WTC11 (cell line): ENCODE measurements around the gene MTOR. TPM values are rescaled to one million over a fixed set of nuclear protein-coding genes. Genes with fewer than 3 reads are reported as not detected.

ENCODE experiments used
- ATAC-seq: fragments of 200-7000 bp; cut with Tn5 transposase; 2 replicates; pipeline ENCODE4 v1.10.0; 2021; ENCODE audit warnings: mild to moderate bottlenecking, moderate library complexity
- CTCF ChIA-PET: fragments of 300-600 bp; sonication (Branson Sonifier 250); formaldehyde crosslinking; loops from one replicate; lab custom pipeline; 2021; ENCODE audit warnings: antibody characterized with exemption; lab: Charles Lee
- POLR2A ChIA-PET: fragments of 350-600 bp; sonication (Branson Sonifier 250); formaldehyde crosslinking; loops from one replicate; lab custom pipeline; 2021; ENCODE audit warnings: antibody characterized with exemption; lab: Charles Lee
- DNase-seq: peaks from one replicate; pipeline ENCODE4 v3.0.0; 2021; ENCODE audit warnings: low spot score
- H3K27ac Mint-ChIP-seq: 2 replicates; pipeline ENCODE4 v1.8.0; 2021; ENCODE audit warnings: mixed read lengths
- H3K27me3 Mint-ChIP-seq: 2 replicates; pipeline ENCODE4 v1.8.0; 2021; ENCODE audit warnings: low read depth, mild to moderate bottlenecking, moderate library complexity, mixed read lengths
- H3K36me3 Mint-ChIP-seq: 2 replicates; pipeline ENCODE4 v1.8.0; 2021; ENCODE audit warnings: mixed read lengths
- H3K4me1 Mint-ChIP-seq: 2 replicates; pipeline ENCODE4 v1.8.0; 2022; ENCODE audit warnings: mixed read lengths
- H3K4me3 Mint-ChIP-seq: 2 replicates; pipeline ENCODE4 v1.8.0; 2021; ENCODE audit warnings: mild to moderate bottlenecking, moderate library complexity, mixed read lengths
- H3K9me3 Mint-ChIP-seq: 2 replicates; pipeline ENCODE4 v1.8.0; 2021; ENCODE audit warnings: mixed read lengths
- ARID4B ChIP-seq: sonication (generic); formaldehyde crosslinking; IDR thresholded peaks from 2 replicates; pipeline ENCODE4 v1.8.0; 2023; ENCODE audit warnings: missing genetic modification reagents, mild to moderate bottlenecking, borderline replicate concordance
- ATF2 ChIP-seq: sonication (generic); formaldehyde crosslinking; IDR thresholded peaks from 2 replicates; pipeline ENCODE4 v1.8.1; 2022; ENCODE audit warnings: low read depth, missing genetic modification reagents, borderline replicate concordance
- ATF6 ChIP-seq: sonication (generic); formaldehyde crosslinking; IDR thresholded peaks from 2 replicates; pipeline ENCODE4 v1.8.1; 2023; ENCODE audit warnings: mild to moderate bottlenecking, missing genetic modification reagents
- E2F4 ChIP-seq: sonication (generic); formaldehyde crosslinking; IDR thresholded peaks from 2 replicates; pipeline ENCODE4 v1.8.1; 2022; ENCODE audit warnings: low read depth, mild to moderate bottlenecking, moderate library complexity, missing genetic modification reagents, borderline replicate concordance
- ETV6 ChIP-seq: sonication (generic); formaldehyde crosslinking; IDR thresholded peaks from 2 replicates; pipeline ENCODE4 v1.8.1; 2022; ENCODE audit warnings: mild to moderate bottlenecking, missing genetic modification reagents
- GRHL2 ChIP-seq: fragments of 250-450 bp; sonication (Bioruptor Pico); IDR thresholded peaks from 2 replicates; pipeline ENCODE4 v1.8.0; 2022; ENCODE audit warnings: mild to moderate bottlenecking, moderate library complexity; ENCODE audit not compliant: insufficient replicate concordance, severe bottlenecking
- IRF1 ChIP-seq: sonication (generic); formaldehyde crosslinking; IDR thresholded peaks from 2 replicates; pipeline ENCODE4 v1.8.0; 2023; ENCODE audit warnings: missing genetic modification reagents
- IRF2 ChIP-seq: sonication (generic); formaldehyde crosslinking; IDR thresholded peaks from 2 replicates; pipeline ENCODE4 v1.8.0; 2022; ENCODE audit warnings: low read depth, missing genetic modification reagents, borderline replicate concordance
- MLX ChIP-seq: sonication (generic); formaldehyde crosslinking; IDR thresholded peaks from 2 replicates; pipeline ENCODE4 v1.8.1; 2023; ENCODE audit warnings: mild to moderate bottlenecking, missing genetic modification reagents, moderate library complexity
- MXD4 ChIP-seq: fragments of 250-450 bp; sonication (Bioruptor Pico); IDR thresholded peaks from 2 replicates; pipeline ENCODE4 v1.8.0; 2021; ENCODE audit warnings: mild to moderate bottlenecking, moderate library complexity, borderline replicate concordance
- NFE2L1 ChIP-seq: sonication (generic); formaldehyde crosslinking; IDR thresholded peaks from 2 replicates; pipeline ENCODE4 v1.8.1; 2023; ENCODE audit warnings: missing genetic modification reagents
- PRDM15 ChIP-seq: sonication (generic); formaldehyde crosslinking; IDR thresholded peaks from 2 replicates; pipeline ENCODE4 v1.8.0; 2022; ENCODE audit warnings: missing genetic modification reagents
- SOX15 ChIP-seq: fragments of 250-450 bp; sonication (Bioruptor Pico); IDR thresholded peaks from 2 replicates; pipeline ENCODE4 v1.9.0; 2021; ENCODE audit warnings: mild to moderate bottlenecking
- TEAD1 ChIP-seq: sonication (generic); formaldehyde crosslinking; IDR thresholded peaks from 2 replicates; pipeline ENCODE4 v1.8.0; 2022; ENCODE audit warnings: mild to moderate bottlenecking, missing genetic modification reagents
- TEAD4 ChIP-seq: sonication (generic); formaldehyde crosslinking; IDR thresholded peaks from 2 replicates; pipeline ENCODE4 v1.8.0; 2022; ENCODE audit warnings: mild to moderate bottlenecking, missing genetic modification reagents
- ZNF219 ChIP-seq: sonication (generic); formaldehyde crosslinking; IDR thresholded peaks from 2 replicates; pipeline ENCODE4 v1.8.0; 2023; ENCODE audit warnings: missing genetic modification reagents, mild to moderate bottlenecking, borderline replicate concordance
- ZNF396 ChIP-seq: fragments of 250-450 bp; sonication (Bioruptor Pico); IDR thresholded peaks from 2 replicates; pipeline ENCODE4 v1.8.0; 2021; ENCODE audit warnings: mild to moderate bottlenecking, moderate library complexity, borderline replicate concordance
- ZNF416 ChIP-seq: fragments of 250-450 bp; sonication (Bioruptor Pico); IDR thresholded peaks from 2 replicates; pipeline ENCODE4 v1.9.0; 2021; ENCODE audit warnings: mild to moderate bottlenecking, inconsistent platforms
- ZNF671 ChIP-seq: fragments of 250-450 bp; sonication (Bioruptor Pico); IDR thresholded peaks from 2 replicates; pipeline ENCODE4 v1.8.0; 2021; ENCODE audit warnings: mild to moderate bottlenecking
- ZSCAN18 ChIP-seq: fragments of 250-450 bp; sonication (Bioruptor Pico); IDR thresholded peaks from 2 replicates; pipeline ENCODE4 v2.1.2; 2022; ENCODE audit warnings: mild to moderate bottlenecking, moderate library complexity
- total RNA-seq: library from RNA; stranded (reverse); gene quantifications from 3 replicates; pipeline ENCODE4 v1.2.3, GENCODE V29; 2021

Gene MTOR
- total RNA-seq, 1 experiment from 2014 or later = 65.0 TPM

- Mint-ChIP-seq H3K27me3 (no peaks in the 10 kb centered on the region; the same call in 1 of the 2 replicates), H3K27ac (peak within 1 kb of the TSS; percentile 98), H3K36me3 (peaks cover 12% of the 10 kb centered on the region), H3K4me1 (peaks cover 14% of the 10 kb centered on the region), H3K9me3 (no peaks in the 10 kb centered on the region), H3K4me3 (peak within 1 kb of the TSS; percentile 92)
- ChIA-PET POLR2A (interaction anchor here (1.8 kb wide), 1 partner anchor 10 kb away, joined by 9 read pairs; the partner anchor contains the start of gene MTOR), CTCF (interaction anchor here (0.6 to 3.0 kb wide), 20 partner anchors 10 to 372 kb away, joined by 3 to 26 read pairs (median 4); partner anchors contain the start of genes DISP3 and MTOR)
- peak; percentile 77 for DNase-seq
- ATAC-seq = peak; percentile 91
- TF ChIP-seq IRF2 (CRISPR knock-in tag) (no peak), ETV6 (CRISPR knock-in tag) (peak; percentile 29; the same call in 1 of the 2 replicates), IRF1 (CRISPR knock-in tag) (no peak), GRHL2 (CRISPR knock-in tag) (no peak), ZNF416 (CRISPR knock-in tag) (0 out of 2 replicates have a peak, but pooled peaks have one; percentile 51), PRDM15 (CRISPR knock-in tag) (no peak), ZNF219 (CRISPR knock-in tag) (0 out of 2 replicates have a peak, but pooled peaks have one; percentile 29), SOX15 (CRISPR knock-in tag) (no peak), ZSCAN18 (CRISPR knock-in tag) (no peak), ATF6 (CRISPR knock-in tag) (no peak), E2F4 (0 out of 2 replicates have a peak, but pooled peaks have one; percentile 66), TEAD4 (no peak), ZNF671 (CRISPR knock-in tag) (no peak), ARID4B (CRISPR knock-in tag) (peak; percentile 64; the same call in 1 of the 2 replicates), ATF2 (CRISPR knock-in tag) (no peak), TEAD1 (CRISPR knock-in tag) (0 out of 2 replicates have a peak, but pooled peaks have one; percentile 34), NFE2L1 (CRISPR knock-in tag) (no peak), ZNF396 (no peak), MXD4 (CRISPR knock-in tag) (no peak), MLX (CRISPR knock-in tag) (0 out of 2 replicates have a peak, but pooled peaks have one; percentile 89)
Observed at GRCh38 chr1:11272832-11273594, 10.7 kb upstream of the MTOR start, which contains the start of gene UBIAD1. Gene UBIAD1 (plus strand): TSS chr1:11273198. CDS start chr1:11273532, 334 bp downstream.
